DMS153 treated with DMSO at 0.1 percent for 48 hours (cell line): ENCODE measurements around the gene MRPS6.

ENCODE experiments used
- DNase-seq: peaks from one replicate; lab custom pipeline; 2025; ENCODE audit not compliant: unreplicated experiment; lab: John Stamatoyannopoulos, UW

The MRPS6 gene

DNA sequence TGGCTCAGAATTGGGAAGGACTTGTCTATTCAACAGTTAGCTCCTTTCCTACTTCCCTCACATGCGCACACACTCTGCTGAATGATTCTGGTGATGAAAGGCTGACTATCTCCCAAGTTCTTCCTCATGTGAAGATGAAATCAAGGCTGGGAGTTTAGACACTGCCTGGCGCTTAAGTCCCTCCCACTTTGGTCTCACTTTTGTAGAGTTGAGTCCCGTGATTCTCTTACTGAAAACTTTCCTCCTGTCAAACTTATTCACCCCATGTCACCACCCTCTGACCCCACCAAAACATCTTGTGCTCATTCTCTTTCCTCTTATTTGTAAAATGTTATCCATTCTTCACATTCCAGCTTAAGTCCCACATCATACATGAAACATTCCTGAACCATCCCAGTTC, 8.4 kb upstream of the MRPS6 start:
- no peak for DNase-seq

DNA sequence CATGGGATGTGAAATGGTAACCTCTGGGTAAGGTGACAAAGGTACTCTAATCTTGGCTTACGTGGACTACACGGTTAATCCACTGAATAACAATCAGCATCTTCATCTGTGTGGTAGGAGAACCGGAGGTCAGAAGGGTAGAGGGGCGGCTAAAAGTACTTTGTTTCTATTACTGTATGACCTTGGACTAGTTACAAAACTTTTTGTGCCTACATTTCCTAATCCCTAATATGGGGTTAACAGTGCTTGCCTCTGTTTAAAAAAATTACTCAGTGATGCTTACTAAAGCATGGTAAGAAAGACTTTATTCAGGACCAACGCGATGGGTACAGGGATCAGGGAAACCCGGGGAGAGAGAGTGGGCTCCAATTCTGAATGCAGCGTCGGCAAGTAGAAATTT, 1.7 kb upstream of the MRPS6 start:
- DNase-seq: no peak

GRCh38 chr21:34072145-34073031, 990 bp upstream of the MRPS6 start:
- DNase-seq: no peak

DNA sequence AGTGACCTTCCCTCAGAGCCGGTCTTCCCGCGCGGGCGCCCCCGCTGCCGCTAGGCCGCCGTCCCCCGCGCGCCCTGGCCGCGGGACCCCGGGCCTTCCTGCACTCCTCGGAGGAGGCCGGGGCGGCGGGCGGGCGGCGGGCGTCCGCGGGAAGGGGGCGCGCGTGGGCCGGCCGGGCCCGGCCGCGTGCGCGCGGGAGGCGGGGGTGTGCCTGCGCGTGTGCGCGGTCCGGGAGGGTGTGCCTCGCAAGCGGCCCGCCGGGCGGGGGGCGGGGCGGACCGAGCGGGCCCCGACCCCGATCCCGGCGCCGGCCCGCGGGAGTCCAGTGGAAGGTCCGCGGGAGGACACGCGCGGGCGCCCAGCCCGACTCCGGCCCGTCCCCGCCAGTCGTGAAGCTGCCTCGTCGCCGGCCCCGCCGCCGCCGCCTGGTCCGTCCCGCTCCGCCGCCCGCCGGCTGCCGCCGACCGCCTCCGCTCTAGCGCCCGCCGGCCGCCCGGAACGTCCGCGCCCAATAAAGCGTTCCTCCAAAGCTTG, 438 bp downstream of the MRPS6 start:
- DNase-seq: no peak

DNA sequence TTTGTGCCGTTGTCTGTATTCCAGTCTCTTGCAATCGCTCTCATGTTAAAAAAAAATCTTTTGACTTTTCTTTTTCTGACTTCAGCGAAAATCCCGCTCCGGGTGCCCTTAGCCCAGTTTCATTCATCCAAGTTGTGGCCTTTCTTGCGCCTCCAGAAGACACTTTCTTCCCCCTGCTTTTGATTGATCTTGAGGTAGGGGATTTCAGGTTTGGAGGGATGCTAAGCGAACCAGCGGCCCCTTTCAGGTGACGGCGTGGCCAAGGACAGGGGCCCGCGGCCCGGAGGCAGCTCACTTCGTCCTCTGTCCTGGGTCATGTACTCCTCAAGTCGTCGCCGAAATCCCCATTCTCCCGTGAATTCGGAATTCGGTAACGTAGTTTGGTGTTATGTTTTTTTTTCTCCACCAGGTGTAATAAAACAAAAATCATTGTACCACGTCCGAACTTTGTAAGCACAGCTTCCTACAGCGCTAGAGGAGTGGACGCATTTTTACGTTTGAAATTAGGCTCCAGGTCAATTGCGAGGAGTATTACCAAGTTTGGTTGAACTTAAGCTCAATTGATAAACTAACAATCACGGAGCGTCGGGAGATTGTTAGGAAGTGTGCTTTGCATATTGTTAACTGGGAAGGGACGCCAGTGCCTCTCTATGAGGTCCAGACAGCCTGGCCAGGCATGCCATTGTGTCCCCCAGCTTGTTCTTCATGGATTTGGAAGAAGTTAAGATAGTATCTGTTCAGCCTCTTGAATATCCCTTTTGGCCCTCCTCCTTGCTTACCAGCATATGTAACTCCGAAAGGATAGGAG, 1.1 kb downstream of the MRPS6 start:
- DNase-seq: no peak

DNA sequence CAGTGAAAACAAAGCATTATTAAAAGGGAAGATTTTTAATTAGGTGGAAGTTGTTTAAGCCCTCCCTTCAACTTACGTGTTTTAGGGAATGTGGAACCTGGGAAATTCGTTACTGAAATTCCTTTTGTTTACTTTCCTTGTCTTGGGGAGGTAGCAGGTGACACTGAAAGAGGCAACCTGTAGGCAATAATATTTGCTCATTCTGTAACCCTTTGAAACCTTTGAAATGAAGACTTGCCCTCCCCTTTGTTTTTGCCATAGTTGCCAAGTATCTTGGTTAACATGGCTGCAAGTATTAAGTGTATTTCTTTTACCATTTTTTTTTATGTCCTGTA, 1.7 kb downstream of the MRPS6 start:
- no peak for DNase-seq

DNA sequence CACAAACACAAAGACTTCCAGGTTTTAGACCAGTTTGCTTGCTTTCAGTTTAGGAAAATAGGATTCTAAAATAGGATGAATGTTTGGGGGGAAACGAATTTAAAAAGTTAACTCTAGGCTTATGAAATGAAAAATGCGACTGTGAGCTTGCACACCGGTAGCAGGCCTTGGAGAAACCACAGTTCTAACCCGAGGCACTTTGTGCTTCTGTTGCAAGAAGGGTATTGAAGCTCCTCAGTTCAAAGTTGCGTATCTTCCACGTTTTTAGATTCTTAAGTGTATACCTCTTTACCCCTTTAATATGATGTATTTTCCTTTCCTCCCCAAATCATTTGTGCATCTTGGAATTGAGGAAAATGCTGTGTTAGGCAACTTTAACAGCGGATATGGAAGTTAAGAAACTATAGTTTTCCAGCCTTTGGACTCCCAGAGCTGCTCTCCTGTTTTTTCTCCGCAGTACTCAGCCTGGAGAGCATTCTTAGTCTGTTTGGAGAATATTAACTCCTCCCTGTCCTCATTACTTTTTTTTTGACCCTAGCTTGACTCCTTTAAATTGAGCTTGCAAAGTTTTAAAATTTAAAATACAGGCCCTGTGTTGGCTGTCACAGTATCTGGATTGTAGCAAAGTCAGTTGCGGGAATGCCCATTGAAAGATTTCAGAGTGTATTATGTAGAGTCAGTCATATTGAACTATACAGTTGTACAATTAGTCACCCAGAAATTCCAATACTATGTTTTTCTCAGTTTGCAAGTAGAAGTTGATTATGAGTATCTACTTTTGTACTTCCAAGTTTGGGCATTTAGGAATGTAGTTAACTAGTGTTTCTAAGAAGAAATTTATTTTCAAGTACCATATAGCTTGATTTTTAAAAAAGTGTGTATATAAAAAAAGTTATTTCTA, 2.6 kb downstream of the MRPS6 start:
- no peak for DNase-seq

GRCh38 chr21:34076835-34077234, 3.5 kb downstream of the MRPS6 start:
- no peak for DNase-seq

GRCh38 chr21:34077888-34078287, 4.5 kb downstream of the MRPS6 start:
- DNase-seq: no peak

- no peak for DNase-seq
These were observed 5.5 kb downstream of the MRPS6 start for GRCh38 chr21:34078915-34079314.

DNA sequence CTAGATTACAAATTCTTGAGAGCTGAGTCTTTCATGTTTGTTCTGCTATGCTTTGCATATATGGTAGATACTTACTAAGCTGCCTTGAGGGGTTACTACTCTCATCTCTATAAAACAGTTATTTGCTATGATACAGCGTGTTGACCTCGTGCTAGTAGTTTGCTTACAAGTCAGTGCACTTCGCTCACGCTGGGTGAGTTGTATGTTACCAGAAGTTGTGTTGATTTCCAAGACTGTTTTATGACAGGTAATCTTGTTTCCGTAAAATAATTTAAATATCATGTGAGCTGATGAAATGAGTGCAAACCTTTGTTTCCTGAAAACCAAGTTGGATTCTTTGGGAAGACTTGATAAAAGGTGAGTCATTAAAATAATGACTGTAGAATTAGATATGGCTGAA, 7.3 kb downstream of the MRPS6 start:
- DNase-seq: no peak

GRCh38 chr21:34082769-34083168, 9.4 kb downstream of the MRPS6 start:
- no peak for DNase-seq

DNA sequence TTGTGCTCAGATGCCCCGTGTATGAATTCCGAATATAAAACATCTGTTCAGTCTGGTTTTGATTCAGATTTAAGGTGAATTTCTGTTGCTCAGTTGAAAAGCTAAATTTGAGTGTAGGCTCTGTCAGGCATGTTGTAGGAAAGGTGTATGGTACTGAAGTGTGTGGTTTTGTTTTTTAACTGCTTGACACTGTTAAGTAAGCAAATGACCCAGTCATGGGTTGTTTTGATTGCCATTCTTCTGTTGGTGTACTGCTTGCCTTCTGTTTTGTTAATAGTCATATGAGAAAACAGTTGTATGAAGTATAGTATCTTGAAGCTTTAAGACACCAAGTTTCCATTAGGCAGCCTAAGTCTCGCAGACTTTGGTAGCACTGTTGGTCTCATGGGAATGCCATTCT, 10.0 kb downstream of the MRPS6 start:
- no peak for DNase-seq

GRCh38 chr21:34085129-34085528, 11.8 kb downstream of the MRPS6 start:
- DNase-seq: no peak

DNA sequence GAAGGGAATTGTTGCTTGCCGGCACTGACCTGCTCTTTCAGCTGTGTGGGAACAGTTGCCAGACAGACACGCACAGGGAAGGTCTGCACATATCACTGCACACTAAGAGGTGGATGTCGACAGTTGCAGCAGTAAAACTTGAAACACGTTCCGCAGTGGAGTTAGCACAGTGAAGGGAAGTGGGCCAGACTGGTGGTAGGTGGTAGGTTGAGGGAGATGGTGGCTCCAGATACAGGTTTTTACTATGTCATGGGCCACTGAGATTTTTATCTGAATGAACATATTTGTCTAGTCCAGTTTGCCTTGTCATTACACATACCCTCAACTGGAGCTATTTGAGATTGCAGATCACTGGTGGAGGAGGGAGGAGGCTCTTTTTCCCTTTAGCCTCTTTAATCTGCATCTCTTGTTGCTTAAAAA, 13.5 kb downstream of the MRPS6 start:
- DNase-seq: no peak

GRCh38 chr21:34088752-34089151, 15.4 kb downstream of the MRPS6 start:
- no peak for DNase-seq

GRCh38 chr21:34091032-34091431, 17.7 kb downstream of the MRPS6 start:
- DNase-seq: no peak

- peak; percentile 24 for DNase-seq
These were observed 18.2 kb downstream of the MRPS6 start for GRCh38 chr21:34091607-34092006.

GRCh38 chr21:34092262-34092921, 19.0 kb downstream of the MRPS6 start:
- DNase-seq: peak; percentile 30

GRCh38 chr21:34093083-34093482, 19.7 kb downstream of the MRPS6 start:
- DNase-seq: no peak

DNA sequence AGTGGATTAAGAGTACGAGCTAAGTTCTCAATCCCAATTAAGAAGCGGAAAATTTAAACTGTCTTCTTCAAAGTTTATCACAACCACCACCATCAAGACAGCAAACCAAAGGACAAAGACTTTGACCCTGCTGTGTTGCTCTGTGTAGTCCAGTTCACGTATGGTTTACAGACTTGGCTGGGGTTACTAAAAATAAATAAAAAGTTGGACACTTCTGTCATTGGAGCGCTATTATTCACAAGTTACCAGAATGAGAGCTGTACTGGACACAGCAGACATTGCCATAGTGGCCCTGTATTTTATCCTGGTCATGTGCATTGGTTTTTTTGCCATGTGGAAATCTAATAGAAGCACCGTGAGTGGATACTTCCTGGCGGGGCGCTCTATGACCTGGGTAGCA, 21.6 kb downstream of the MRPS6 start:
- DNase-seq: no peak
